NCI-H2029 treated with DMSO at 0.1 percent for 48 hours (cell line): ENCODE data around the gene CCDC14.
"Not testable (repeated sequence)": the region's sequence is repeated elsewhere in the genome, so short reads cannot be mapped to it uniquely, and the experiment has no call there.

ENCODE experiments used
- DNase-seq: peaks from one replicate; lab custom pipeline; 2025; lab: John Stamatoyannopoulos, UW

The CCDC14 gene

DNA sequence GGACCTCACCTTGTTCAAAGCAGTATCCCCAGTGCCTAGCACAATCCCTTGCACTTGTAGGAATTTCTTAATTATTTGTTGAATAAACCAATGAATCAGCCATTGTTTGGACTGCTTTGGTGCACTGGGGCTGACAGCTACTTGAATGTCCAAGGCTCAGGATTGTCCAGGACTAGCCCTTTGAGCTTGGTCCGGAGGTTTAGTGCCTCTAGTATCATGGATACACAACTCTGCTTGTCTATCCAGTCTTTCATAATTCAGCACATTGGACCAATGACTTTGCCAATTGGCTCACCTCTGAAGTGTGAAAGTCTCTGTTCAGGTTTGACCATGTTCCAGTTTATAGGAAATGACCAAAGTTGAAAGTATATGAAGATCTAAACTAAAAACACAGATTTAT is 3.8 kb upstream of the CCDC14 start:
- not testable (repeated sequence) for DNase-seq

DNA sequence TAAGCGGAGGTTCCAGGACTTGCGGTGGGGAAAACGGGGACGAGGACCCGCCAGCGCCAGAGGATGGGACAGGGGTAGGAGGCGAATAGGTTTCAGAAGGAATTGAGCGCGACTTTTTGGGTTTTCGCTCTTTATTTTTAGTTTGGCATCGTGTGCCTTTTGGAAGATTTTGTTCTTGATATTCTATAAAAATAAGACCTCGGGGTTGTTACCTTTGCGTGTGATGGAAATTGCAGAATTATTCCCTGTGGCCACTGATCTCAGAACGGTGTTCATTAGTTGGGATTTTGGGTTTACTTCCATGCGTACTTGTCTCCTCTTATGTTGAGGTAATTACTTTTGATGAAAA is 453 bp upstream of the CCDC14 start:
- DNase-seq, result no peak

DNA sequence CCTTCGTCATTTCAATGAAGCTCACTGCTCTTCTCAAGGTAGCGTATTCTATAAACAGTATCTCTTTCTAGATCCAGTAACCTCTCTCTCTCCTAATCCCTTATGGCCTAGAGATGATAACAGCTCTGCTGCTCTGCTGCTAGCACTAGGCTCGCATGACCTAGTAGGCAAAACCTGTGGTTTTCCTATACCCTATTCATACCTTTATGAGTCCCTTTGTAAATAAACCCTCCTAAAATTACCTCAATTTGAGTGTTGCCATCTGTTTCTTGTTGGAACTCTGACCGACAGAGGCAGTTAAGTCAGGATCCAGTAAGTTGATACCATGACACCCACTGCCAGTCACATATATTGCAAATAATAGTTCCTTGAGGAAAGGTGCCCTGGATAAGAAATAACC is 7.3 kb downstream of the CCDC14 start:
- DNase-seq, result peak; percentile 56

DNA sequence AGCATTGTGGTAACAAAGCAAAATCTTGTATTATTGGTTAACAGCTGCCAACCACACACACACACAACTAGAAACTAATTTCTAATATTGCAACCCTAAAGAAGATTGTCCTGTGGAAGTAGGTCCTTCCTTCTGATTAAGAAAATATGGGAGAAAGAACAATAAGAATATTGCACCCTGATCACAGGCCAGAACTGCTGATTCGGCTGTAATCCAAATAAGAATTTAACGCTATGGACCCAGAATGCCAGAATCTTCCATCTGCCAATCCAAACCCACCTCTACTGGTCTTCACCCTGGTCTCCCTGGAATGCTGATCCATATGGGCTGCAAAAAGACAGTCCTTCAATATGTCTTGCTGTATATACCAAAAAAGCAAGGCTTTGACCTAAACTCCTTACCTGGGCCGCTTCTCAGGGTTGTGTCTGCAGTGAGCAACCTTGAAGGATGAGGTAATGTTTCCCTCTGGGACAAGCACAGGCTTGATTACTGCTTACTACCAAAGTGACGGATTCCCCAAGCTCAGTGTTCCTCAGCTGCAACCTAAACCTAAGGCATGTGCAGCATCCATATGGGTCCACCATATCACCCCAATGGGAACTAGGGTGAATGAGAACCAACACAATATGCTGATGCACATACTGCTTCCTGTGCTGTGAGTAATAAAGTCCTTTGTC is 8.0 kb downstream of the CCDC14 start:
- no peak for DNase-seq

DNA sequence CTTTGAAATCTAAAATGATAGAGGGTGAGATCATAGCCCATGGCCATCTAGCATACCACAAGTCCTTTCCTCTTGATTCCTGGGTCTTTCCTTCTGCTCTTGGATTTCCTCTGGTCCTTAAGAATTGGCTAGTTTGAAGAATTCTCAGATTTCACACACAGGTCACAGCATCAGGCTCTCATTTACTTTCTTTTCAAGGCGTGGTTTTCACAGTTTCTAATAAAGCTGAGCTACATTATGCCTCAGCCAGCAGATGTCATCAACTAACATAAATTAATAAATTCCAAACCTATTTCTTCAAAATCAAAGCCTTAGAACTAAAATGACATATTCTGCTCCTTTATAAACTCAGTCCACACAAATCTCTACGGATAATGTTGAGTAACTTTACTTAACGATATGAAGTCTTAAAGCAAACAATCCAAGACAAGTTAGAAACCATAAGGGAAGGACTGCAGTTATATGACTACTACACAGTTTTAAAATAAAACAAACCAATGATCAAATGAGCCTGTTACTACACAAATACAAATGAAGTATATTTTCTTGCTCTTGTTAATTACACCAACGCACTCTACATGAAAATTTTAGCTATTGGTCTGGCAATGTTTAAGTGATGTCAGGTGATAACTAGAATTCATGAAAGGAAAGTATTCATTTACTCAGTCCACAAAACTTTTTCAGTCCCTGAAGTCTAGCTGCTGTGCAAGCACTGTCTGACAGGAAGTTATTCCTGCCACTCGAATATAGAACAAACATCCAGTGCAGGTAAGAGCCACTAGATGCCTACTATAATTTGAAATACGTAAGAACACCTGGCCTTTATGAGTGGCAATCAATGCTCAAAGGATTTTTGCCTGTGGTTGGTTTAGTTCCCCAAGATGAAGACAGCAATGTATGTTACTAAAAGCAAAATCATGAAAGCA is 9.2 kb downstream of the CCDC14 start:
- DNase-seq, result peak; percentile 90

DNA sequence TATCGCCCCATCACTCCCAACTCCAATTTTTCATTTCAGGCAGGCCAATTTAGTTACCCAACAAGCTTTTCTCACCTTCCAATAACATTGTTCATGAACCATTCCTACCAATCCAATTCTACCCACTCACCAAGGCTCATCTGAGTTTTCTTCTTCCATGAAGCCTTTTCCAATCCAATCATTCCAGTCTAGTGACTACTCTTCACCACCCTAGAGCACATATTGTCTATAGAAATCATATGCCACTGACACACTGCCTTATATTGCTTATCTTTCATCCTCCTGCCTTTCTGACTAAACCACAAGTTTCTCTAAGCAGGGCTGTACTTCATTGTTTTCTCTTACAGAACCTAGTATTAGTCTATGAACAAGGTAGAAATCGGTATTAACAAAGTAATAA is 11.4 kb downstream of the CCDC14 start:
- no peak for DNase-seq

DNA sequence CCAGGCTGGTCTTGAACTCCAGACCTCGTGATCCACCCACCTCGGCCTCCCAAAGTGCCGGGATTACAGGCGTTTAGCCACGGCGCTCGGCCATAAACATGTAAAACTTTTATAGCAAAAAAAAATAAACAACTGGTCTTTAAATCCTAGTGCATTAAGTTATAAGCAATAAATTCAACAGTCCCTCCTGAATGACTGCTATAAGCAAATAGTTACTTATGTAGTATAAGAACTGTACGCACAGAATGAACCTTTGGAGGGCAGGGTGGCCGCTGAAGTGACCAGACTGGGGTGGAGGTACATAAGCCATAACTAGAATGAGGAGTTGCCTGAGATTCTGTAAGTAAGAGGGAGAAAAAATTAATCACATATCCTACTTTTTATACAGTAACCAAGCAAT is 12.6 kb downstream of the CCDC14 start:
- DNase-seq, result no peak

DNA sequence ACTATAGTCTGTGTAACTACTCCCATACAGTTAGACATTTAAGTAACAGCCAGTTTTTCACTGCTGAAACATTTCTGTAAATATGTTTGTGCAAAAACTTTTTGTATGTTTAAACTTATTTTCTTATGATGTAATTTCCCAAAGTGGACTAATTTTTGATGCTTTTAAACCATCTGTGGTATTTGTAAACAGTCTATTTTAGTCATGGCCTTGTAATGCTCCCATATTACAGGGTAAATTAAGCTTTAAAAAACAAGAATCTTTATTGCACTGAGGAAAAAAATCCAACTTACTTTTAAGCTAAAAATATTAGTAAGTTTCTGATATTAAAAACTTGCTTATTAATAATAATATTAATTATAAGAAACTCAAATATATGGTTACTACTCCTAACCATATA is 13.5 kb downstream of the CCDC14 start:
- no peak for DNase-seq

DNA sequence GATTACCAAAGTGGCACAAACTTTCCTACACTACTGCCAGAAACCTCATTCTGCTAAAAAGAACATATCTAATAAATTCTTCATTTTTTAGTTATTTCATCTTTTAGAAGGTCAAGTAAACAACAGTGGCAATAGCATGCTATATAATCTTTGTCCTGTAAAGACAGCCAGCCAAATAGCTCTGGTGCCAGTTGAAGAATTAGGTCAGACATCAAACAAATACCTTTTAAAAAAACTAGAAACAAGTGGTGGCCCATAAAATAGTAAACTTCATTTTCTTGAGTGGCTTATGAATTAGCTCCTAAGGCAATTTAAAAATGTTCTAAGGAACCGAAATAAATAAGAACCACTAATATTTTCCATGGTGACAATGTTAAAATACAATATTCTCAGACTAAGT is 19.5 kb downstream of the CCDC14 start:
- DNase-seq, result no peak

DNA sequence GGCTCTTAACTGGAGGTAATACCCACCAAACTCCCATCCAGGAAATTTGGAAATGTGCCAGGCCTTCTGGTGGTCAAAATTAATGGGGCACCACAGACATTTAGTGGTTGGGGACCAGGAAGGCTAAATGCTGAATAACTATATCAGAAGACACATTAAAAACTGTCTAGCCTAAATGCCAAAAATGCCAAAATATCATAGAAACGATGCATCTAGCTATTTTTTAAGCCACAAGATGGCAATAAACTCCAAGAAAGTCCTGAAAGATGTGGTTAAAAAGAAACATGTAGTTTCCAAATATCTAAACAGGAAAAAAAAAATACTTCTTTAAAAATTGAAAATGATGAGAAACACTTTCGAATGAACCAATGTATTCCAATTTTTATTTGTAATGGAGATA is 19.9 kb downstream of the CCDC14 start:
- DNase-seq, result no peak

DNA sequence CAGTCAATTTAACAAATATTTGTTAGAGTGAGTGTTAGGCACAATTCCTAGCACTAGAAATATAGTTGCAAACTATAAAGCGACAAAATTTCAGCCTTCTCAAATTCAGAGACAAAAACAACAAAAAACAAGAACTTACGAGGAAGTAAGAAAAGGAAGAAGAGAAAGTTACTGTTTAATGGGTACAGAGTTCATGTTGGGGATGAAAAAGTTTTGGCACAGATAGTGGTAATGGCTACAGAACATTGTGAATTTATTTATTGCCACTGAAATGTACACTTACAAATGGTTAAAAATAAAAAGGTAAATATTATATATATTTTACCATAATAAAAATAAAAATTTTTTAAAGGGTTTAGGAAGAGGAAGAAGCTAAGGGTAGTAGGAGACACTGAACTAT is 21.3 kb downstream of the CCDC14 start:
- DNase-seq, result no peak

DNA sequence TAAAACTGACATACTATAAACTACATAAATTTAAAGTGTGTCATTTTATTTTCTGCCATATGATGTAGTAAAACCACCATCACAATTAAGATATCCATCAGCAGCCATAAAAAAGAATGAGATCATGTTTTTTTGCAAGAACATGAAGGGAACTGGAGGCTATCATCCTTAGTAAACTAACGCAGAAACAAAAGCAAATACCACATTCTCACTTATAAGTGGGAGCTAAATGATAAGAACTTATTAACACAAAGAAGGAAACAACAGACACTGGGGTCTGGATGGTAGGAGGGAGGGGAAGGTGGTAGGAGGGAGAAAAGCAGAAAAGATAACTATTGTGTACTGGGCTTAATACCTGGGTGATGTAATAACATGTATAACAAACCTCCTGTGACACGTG is 24.6 kb downstream of the CCDC14 start:
- DNase-seq, result no peak

DNA sequence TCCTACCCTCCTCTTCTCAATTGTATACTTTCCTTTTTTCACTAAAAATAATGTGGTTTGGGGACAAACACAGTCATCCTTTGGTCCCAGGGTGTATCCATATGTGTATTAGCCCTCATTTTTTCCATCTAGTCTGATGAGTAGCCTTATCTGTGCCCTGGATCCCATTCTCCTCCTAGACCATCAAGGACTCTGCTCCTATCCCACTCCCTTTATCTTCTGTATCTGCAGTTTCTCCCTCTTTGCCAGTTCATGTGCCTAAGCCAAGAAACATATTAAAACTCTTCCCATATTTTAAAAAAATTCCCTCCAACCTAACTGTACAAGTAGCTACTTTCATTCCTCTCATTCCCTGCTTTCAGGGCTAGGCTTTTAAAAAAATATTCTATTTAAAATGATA is 25.2 kb downstream of the CCDC14 start:
- no peak for DNase-seq

DNA sequence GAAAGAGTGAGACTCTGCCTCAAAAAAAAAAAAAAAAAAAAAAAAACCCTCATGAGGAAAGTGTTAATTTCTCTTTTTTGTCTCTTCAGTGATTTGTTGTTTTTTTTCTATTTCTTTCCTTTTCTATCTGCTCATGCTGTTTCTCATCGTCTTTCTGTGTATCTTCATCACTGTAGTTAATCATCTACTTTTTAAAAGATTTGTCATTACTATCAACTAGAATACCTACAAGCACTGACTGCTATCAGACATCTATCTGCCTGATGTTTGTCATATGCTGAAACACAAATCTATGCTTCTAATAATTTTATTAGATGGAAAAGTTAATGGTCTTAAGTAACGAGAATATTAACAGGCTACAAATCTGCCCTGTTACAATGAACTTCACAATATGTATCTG is 26.8 kb downstream of the CCDC14 start:
- DNase-seq, result no peak

DNA sequence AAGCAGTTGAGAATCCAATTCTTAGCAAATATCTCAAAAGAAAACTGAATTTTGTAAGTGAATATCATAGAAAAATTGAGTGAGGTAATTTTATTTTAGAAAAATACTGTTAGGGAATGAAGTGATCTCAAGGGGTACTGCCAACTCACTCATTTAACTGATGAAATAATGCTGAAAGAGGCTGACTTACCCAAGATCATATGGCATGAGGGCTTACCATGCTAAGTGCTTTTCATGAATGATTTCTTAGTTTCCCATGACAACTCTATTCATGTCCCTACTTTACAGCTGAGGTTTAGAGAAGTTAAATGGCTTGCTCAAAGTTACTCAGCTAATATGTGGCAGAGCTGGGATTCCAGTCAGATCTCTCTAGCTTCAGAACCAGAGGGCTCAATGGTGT is 30.6 kb downstream of the CCDC14 start:
- DNase-seq, result no peak

DNA sequence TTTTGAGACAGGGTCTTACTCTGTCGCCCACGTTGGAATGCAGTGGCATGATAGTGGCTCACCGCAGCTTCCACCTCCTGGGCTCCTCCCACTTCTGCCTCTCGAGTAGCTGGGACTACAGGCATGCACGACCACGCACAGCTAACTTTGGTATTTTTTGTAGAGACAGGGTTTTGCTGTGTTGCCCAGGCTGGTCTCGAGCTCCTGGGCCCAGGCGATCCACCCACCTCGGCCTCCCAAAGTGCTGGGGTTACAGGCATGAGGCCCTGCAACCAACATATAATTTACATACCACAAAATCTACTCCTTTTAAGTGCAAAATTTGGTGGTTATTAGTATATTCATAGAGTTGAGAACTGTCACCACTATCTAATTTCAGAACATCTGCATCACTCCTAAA is 31.7 kb downstream of the CCDC14 start:
- no peak for DNase-seq

DNA sequence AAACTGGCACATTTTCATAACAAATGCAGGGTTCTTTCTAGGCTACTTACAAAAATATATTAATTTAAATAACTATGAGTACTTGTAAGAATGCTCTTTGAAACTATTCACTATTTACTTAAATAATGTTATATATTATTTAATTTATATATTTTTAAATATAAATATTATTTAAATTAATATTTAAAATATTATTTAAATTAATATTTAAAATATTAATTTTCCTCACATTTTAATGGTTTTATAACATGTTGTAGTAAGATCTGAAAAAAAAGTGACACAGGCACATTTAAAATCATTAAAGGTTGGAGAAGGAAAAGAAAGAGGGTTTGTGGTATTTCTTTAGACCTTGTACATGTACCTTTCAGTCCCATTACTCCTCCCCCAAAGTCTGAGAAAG is 34.6 kb downstream of the CCDC14 start:
- no peak for DNase-seq

DNA sequence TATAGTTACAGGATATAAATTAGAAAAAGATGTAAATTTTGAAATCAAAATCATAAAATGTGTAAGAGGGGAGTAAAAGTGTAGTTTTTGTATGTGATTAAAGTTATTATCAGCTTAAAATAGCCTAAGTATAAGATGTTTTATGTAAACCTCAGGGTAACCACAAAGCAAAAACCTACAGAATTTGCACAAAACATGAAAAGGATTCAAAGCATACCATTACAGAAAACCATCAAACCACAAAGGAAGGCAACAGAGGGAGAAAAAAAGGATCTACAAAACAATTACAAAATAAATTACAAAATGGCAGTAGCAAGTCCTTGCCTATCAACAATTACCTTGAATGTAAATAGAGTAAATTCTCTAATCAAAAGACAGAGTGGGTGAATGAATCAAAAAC is 40.2 kb downstream of the CCDC14 start:
- no peak for DNase-seq

DNA sequence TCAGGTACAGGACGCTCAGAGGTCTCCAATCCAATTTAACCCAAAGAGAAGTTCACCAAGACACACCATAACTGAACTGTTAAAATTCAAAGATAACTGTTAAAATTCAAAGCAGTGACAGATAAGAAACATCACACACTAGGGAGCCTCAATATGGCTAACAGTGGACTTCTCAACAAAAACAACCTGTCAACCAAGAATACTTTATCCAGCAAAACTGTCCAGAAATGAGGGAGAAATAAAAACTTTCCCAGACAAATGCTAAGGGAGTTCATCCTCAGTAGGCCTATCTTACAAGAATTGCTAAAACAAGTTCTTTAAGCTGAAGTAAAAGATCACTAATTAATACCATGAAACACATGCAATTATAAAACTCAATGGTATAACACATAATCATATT is 40.6 kb downstream of the CCDC14 start:
- DNase-seq, result no peak

DNA sequence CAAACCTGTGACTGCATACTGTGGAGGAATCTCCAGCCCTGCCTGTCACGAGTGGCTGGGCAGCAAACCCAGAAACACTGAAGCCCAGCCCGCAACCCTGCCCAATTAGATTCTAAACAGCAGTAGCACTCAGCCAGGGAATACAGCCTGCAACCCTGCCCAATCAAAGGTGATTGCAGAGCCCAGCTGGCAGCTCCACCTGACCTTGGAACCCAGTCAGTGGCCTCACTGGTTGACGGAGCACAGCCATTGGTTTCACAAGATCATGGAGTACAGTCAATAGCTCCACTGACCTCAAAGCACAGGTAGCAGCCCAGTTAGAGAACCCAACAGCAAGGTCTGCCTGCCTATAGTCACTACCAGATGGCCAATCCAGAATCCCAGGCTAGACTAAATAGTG is 41.7 kb downstream of the CCDC14 start:
- DNase-seq, result no peak

DNA sequence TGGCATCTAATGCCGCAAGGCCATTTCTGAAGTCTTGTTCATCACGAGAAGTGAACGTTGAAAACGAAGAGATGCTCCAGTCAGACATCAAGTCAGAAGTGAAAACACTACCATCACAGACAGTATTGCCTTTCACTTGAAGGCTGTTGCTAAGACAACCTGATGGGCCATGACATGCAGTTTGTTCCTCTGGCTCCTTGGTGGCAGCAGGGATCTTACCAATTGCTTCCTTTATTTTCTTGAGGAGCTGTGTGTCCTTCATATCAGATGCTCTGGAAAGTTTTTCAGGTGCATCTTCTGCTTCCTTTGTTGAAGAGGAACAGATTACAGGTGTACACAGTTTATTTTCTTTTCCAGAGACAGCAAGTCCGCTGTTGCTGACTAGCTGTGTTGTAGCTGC is 46.2 kb downstream of the CCDC14 start:
- DNase-seq, result no peak

DNA sequence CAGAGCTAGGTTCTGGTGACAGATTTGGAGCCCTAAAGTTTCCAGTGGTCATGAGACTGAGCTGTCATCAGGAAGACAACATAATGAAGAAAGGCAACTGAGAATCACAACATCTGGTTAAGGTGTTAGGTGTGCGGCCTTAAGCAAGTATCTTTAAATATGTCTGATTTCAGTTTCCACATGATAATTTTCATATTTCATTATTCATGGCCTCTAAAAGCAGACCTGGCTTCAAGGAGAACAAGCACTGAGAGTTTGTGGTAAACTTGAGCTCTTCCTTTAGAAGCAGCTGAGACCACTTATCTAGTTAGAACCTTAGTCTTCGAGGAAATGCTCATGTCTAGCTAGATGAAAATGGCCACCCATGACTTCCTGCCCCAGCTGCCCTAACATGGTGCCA is 51.2 kb downstream of the CCDC14 start:
- DNase-seq, result no peak

DNA sequence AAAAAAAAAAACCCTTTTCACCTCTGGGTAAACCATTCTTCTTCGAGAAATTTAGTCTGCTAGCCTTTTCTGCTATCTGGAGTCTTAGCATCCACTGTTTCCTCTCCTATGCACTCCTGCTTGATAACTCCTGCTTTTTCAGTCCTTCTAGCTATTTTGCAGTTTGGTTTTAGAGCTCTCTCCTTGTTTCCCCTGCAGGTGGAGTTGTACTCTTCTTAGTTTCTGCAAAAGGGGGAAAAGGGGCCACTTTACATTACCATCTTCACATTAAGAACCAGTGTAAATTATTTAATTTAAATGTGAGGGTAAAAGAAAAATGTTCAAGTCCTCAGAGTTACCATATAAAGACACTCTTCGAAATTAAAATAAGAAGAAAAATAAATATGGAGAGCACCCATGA is 53.3 kb downstream of the CCDC14 start:
- no peak for DNase-seq
